ENCODE data around the gene TNFAIP8L3.

TNFAIP8L3 gene

DNA sequence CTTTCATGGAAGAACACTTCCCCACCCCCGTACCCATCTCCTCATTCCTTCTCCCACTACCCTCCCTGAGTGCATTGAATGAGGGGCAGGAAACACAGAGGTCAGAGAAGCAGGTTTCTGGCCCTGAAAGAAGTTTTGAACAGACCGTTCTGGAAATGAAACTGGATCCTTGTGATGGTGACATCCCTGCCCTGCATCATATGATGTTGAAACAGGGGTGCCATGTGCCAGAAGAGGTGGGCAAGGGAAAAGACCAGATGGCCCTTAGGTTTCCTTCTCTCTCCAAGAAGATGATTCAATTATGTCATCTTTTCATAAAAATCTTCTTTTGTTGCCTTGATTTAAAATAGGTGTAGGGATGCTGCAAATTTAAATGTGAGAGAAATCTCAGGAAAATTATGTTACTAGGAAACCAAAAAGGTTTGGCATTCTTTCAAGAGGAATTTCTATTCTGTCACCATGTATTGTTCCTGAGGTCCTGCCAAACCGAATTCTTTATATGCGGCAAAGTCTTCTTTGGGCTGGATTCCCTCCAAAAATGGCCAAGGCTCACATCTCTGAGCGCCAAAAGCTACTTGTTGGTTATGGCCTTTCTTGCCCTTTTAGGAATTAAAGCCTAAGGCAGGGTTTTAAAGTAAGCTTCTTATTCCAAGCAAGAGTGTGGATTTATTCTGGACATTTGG lies 19.9 kb upstream of the TNFAIP8L3 start:
- no peak for DNase-seq

DNA sequence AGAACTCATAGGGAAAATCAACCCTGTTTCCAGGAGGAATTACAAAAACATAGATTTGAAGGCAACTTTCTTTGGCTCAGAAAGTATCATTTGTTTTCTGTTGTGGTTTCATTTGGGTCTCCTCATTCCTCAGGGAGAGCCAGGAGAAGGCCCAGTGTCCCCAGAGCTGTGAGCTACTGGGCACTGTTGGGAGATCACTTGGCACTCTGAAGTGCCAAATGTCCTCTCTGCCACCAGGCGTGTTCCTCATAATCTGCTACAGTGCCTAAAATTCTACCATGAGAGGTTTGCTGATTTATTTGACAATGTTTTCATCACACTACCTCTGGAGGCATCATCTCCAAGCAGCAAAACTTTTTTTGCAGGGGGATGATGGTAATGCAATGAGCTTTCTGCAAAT lies 17.4 kb upstream of the TNFAIP8L3 start:
- no peak for DNase-seq

DNA sequence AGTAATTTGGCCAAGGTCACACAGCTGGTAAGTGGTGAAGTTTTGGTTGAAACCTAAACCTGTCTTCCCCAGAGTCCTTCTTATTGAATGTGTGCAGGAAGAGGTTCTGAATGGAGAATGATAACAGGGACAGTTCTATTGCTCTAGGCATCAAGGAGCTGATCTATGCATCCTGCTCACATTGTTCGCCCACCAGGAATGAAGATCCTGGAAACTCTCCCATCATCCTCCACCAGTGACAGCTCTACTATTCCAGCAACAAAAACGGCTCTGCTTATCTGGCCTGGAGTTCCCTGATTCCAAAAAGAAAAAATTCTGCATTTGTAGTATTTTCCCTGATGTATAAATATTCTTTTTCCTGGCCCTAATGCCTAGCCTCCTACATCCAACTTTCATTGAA lies 16.4 kb upstream of the TNFAIP8L3 start:
- DNase-seq: no peak

DNA sequence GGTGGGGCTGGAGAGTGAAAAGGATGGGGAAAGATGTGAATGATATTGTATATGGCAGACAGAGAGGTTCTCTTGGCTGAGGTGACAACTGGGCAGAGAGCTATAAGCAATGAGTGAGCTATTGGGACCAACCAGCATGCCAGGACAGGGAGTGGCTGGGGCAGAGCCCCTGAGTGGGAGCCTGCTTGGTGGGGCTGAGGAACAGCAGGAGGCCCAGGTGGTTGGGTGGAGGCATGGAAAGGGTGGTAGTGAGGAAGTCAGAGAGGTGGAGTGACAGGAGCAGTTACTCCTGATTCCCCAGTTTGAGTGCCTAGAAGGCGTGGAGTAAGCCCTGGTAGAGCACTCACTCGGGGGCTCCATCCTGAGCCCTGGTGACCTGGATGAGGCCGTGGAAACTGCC lies 15.5 kb upstream of the TNFAIP8L3 start:
- no peak for DNase-seq

DNA sequence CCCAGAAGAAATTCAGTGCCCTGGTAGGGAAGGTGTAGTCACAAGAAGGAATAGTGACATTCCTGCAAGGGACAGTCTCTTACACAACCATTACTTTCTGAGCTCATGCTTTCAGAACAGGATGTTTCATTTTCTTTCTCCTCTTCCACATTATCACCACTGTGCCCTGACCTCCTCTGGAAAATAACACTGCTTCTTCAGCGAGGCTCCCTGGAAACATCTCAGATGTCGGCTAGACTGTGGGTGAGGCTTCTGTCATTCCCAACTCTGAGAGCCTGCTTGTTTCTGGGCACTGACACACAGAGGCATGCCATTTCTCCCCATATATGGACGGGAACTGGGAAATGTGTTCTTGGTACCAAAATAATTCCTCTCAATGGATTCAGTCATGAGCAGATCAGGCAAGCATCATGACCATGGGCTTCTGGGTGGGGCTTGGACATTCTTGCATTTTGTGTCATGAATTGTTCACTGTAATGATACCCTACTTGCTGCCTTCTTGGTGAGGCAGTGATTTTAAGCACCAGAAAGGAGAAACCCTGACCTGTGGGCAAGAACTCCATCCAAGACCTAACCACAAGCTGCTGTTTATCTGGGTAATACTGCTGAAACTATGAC lies 14.3 kb upstream of the TNFAIP8L3 start:
- DNase-seq: no peak

DNA sequence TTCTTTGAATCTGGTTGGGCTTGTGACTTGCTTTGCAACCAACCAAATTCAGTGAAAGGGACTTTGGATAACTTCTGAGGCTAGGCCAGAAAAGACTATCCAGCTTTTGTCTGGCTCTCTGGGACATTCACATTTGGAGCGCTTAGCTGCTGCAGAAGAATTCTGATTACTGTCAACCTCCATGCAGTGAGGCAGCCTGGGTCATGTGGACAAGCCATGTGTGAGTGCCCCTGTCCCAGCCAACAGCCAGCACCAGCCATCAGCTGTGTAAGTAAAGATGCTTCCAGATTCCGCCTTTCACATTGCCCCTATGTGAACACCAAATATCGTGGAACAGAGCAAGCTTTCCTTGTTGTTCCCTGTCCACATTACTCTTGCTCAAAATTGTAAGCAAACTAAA lies 12.9 kb upstream of the TNFAIP8L3 start:
- DNase-seq: no peak

DNA sequence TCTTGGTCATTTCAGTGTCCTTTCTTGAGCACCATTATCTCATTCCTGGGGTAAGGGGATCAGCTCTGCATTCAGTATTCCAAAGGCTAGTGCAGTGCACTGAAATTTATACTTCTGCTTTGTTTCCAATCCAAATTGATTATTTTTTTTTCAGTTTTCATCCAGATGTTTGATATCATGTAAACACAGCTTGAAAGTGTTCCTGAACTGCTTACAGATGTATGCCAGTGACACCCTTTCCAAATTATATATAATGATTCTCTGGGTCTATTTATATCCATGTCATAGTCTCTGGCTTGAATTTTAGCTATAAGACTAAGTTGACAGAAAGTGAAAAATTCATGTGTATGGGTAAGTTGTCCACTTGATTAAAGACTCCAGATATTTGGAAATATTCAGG lies 11.8 kb upstream of the TNFAIP8L3 start:
- DNase-seq: no peak

DNA sequence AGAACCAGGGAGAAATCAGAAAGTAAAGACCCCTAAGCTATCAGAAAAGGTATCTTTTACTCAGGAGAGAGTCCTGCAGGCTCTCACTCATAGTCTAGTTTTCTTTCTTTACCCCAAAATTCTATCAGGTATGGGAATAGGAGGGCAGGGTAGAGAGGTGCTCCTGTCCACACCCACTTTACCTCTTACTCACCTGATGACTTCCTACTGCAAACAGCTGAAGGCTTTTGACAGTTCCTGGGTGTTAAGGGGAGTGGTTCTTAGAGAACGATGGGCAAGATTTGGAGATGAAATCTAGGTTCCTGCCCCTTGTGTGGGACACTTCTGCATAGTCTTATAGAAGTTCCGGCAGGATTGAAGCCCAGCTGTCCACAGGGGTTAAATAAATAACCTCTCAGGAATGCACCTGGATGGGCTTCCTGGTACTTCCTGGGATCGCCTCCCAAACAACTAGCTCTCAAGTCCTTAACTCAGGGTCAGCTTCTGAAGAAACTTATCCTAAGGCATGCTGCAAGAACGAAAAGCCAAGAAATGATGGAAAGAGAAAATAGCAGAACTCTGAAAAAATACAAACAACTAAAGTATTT lies 10.8 kb upstream of the TNFAIP8L3 start:
- DNase-seq: no peak

DNA sequence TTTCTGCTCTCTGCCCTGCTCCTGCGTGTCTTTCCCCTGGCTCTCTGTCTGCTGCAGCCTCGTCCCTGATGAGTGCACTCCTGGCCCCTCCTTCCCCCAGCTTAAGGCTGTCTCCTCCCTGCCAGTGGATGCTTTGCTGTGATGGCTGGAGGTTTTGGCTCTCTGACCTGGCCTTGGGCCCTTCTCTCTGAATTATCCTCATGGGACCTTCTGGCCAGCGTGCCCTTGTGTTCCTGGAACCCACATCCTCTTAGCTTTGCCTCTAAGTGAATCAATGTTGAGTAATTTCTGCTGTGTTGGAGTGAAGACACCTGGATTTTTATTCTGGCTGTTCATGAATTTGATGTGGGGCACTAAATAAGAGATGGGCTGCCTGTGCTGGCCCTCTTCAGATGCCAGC lies 9.8 kb upstream of the TNFAIP8L3 start:
- no peak for DNase-seq

DNA sequence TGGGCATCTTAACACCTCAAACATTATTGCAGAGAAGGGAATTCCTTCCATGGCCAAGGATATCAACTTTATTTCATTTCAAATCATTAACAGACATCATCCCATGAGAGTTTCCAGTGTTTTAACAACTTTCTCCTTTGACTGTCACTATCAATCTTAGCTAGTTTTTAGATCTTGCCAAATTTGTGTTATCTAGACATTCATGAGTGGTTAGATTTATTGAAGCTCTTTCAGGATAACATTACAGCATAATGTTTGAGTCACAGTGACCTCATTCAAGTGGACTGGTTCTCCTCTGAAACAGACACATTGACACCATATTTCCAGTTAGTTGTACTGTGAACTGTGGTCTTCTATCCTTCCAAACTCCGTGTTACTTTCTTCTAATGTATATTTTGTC lies 8.6 kb upstream of the TNFAIP8L3 start:
- no peak for DNase-seq

DNA sequence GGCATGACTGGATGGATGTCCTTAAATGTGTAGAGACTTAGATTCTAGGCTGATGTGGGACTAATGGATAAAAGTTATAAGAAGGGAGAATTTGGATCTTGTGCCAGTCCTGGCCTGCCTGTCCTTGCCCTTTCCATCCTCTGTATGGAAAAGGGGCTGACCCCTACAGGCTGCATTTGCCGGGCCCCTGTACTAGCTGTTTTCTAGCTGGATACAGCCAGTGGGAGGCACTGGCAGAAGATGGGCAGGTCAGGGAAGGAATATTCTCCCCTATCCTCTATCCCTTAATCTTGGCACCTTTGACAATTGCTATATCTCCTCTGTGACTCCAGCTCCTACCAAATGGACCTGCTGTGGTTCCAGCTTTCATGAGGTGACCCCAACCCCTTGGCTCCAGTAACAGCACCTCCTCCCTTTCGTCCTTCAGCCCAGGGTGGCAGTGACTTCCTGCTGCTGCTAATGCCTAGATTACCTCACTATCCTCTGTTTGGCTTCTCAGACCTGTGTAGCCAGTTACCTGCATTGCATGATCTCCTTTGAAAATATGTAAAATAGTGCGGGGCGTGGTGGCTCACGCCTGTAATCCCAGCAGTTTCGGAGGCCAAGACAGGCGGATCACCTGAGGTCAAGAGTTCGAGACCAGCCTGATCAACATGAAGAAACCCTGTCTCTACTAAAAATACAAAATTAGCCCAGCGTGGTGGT lies 6.2 kb upstream of the TNFAIP8L3 start:
- DNase-seq: no peak

DNA sequence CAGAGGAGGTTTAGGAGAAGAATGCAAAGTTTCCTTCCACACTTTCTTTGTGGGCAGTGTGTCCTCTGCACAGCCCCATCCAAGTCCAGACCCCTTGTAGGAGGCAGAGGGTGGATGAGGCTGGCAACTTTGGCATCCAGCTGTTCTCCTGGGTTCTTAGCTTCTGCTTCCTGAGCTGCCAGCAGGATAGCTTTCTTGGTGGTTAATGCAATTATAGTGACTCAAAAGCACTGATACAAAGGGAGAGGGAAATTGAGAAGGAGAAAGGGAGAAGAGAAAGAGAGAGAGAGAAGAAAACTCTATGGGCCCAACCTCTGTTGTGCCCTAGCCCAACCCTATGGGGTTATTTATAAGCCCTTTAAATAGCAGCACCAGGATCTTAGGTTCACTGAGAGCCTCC lies 4.5 kb upstream of the TNFAIP8L3 start:
- DNase-seq: no peak

DNA sequence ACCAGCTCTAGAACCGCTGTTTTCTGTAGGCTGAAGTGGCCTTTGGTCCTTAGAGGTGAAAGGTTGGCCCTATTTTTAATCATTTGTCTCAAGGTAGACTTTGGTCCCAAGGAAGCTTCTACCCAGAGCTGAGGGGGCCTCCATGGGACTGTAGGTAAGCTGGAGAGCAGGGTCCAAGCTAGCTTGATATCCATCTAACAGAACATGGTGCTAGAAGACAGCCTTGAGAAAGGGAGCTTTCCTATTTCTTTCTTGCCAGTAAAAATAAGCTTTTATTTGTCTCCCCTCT lies 3.6 kb upstream of the TNFAIP8L3 start:
- DNase-seq: no peak

DNA sequence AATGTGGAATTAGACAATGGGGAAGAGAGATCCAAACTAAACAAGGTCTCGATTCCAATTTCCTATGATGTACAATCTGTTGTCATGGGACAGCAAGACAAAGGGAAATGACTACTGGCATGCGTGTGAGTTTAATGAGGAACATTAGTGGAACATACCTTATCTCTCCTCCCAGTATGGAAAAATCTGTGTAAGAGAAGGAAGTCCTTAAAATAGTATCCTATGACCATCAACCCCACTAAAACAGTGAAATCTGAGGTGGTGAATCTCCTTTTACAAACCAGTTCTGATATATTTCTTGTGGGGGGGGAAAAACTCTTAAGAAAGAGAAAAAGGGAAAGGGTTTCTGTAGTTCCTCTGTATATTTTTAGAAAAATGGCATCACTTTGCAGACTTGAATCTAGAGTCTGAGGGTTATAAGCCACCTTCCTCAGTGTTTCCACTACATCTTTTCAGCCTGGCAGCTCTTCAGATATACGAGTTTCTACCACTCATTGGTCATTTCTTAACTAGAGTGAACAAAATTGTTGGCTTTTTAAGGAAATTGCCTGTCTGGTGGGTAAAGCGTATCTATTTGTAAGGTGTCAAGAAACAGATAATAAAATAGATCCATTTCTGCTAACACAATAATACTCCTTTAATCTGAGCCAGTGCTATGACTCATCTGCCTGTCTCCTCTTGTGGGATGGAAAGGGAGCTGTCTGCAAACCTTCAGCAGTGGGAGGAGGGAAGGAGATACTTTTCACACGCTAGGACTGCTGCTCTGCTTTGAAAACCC lies 3.0 kb upstream of the TNFAIP8L3 start:
- no peak for DNase-seq

DNA sequence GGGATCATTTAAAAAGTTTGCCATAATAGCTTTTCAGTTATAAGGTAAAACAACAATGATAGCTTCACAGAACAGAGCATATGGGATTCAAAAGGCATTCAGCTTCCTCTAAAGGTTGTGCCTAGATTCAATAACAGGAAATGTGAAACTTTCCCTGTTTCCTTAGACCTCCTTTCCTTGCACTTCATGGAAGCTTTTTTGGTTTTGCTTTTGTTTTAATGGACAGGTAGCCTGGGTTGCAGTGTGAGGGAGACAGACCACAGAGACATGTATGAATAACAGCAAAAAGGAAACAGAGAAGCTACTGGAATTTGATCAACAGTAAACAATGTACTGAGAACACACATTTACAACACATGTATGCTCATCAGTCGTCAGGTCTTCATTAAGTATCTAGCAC lies 2.3 kb upstream of the TNFAIP8L3 start:
- no peak for DNase-seq

DNA sequence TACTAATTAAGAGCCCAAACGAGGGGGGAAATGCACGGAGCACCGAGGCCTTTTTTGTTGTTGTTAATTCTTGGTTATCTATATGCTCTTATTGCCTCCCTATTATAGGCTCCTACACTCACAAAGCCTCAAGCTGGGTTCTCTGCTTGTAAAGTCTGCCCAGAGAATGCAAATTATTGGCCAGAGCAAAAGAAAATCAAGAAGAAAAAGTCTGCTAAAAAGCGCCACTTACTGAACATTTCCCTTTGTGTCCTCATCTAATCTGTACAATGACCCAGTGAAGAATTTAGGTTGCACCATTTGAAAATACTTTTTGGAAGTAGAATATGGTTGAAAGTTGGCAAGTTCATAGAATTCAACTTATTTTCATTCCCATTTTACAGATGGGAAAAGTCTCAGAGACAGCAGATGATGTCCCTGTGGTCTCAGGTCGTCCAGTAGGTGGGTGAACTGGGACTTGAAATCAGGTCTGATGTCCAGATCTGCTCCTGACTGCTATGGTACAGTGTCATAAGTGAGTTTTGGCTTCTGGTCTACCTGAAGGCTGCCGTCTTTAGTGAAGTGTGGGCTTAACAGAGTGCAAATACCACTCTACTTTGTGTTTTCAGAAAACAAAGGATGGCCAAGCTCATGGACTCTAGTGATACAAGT lies 1.1 kb upstream of the TNFAIP8L3 start:
- DNase-seq: no peak

DNA sequence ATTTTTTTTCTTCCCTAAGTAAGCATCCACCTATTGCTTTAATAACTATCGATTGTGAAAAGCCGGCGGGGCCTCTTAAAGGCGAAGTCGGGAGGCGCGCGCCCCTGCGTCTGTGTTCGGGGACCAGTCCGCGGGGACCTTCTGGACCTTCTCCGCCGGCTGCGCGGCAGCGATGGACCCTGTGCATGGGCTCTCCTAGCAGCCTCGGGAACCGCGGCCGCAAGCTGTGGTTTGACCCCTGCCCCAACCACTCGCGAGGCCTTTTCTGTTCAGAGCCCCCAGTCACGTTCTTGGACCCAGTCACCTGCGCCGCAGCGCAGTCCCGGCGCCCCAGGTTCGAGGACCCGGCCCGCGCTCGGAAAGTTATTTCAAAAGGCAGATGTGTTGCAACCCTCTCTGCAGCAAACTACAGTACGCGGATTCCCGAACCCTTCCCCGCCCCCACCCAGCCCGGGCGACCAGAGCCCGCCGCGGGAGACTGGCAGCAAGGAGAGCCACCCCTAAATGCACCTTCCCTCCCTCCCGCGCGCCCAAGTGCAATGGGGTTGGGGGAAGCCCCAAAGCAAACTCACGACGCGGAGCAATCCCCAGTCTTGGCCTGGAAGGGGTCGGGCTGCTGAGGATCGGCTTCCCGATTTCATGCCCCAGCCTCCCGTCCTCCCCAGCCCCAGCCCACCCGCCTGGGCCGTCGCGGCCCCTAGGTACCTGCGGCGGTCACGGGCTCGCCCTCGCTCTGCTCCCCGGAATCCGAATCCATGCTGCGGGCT lies 684 bp downstream of the TNFAIP8L3 start:
- DNase-seq: no peak

DNA sequence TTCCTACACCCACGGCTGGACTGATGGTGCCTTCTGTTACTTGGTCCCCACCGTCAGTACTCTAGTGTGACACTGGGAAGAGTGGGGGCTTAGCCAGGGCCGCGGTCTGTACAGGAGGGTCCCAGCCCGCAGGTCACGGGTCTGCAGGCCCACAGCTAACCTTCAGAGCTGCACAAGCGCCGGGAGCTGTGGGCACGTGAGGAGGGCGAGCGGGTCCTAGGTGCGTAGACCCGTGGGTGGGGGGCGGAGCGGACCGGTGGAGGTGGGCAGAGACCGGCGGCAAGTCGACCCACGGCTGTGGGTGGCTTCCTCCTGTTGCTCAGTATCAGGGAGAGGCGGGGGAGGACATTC lies 1.2 kb downstream of the TNFAIP8L3 start:
- DNase-seq: no peak

DNA sequence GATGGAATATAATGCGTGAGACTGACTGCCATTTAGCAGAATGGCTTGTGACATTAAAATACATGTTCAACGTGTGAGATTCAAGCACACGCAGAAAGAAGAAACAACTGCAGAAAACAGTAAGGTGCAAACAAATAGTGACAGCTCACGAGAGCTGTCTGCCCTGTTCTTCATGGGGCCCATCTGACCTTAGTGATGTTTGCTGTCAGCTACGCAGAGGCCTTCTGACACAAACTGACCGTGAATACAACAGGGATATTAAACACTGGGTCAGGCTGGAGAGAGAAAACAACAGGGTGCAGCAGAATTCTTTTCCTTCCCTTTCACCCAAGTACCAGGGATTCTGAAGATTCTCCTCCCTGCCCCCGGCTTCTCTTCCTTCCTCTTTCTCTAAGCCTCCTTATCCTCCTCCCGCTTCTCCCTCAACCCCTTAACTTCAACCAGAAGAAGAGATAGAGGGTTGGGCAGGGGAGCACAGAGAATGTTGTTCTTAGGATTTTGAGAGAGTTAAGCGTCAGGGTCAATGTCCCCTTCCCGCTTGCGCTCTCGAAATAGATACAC lies 2.1 kb downstream of the TNFAIP8L3 start:
- no peak for DNase-seq

DNA sequence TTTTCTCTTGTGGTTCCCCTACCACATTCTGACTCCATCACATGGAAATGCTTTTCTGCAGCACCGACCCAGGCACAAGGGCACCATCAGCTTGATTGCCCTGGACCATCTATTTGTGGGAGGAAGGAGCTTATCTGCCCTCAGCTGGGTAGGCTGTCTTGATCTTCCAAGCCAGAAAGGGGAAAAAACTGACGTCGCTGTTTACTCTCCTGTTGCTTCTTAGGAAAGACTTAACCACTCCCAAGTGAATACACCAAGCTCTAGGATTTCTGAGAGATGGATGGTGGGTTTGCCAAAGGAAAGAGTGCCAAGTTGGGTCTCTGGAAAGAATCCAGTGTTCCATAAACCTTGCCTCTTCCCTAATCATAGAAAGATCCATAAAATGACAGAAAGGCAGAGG lies 4.0 kb downstream of the TNFAIP8L3 start:
- DNase-seq: no peak

DNA sequence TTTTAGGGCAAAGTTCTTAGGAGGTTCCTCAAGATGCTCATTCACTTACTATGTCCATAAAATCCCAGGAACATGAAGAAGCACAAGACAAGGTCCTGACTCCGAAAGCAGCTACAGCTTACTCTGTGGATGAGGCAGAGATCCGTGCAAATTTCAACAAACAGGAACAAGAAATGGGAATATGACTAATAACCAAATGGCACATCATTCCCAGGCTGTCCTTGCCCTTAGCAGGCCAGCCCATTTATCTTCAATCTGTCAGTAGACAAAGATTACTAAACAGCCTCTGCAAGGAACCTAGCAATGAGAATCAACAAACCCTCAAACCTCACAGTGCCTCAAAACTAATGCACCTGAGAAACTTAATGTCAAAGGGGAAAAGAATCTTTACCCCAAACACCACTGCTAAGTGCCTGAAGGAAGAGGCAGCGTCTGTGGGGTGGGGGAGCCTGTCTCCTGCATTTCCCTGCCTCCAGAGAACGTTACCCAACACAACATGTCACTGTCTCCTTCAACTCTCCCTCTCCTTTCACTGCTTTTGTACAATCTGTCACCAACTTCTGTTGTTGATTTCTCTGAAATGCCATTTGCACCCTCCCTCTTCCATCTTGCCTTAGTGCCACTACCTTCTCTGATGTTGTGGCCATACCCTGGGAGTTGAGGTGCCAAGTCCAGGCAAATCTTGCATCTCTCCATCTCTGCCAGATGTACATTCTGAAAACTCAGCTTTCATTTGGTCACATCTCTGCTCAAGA lies 4.8 kb downstream of the TNFAIP8L3 start:
- DNase-seq: no peak

All from activated naive CD4-positive, alpha-beta T cell treated with anti-CD3 and anti-CD28 coated beads, Interleukin-2, amount 50 U/mL, for 16 hours (primary cell).